GM12878 (cell line): ENCODE data around the gene PAM16. TPM values are rescaled to one million over a fixed set of nuclear protein-coding genes. Genes with fewer than 3 reads are reported as not detected.

Experiments used
- ATAC-seq: fragments of 200-7000 bp; cut with Tn5 transposase; 3 replicates; pipeline ENCODE4 v1.9.1; 2020; ENCODE audit warnings: mild to moderate bottlenecking, moderate library complexity
- BruUV-seq: library from RNA; stranded (reverse); fragments of 400-500 nt; replicated peaks from 2 replicates; lab custom pipeline; 2021; lab: Mats Ljungman, UMichigan
- CTCF ChIA-PET: fragments of 300-600 bp; sonication (Branson Sonifier 250); formaldehyde crosslinking; extraction: SDS; loops from one replicate; lab custom pipeline; 2021; ENCODE audit warnings: inconsistent platforms; lab: Yijun Ruan, JAX
- POLR2A ChIA-PET: fragments of 350-600 bp; formaldehyde crosslinking; extraction: SDS; loops from one replicate; lab custom pipeline; 2021; ENCODE audit warnings: inconsistent platforms; lab: Charles Lee
- RAD21 ChIA-PET: fragments of 300-600 bp; sonication (Branson Sonifier 250); formaldehyde crosslinking; loops from one replicate; lab custom pipeline; 2023; ENCODE audit warnings: antibody characterized with exemption; ENCODE audit not compliant: unreplicated experiment; lab: Charles Lee
- SMC1A ChIA-PET: fragments of 300-600 bp; sonication (Branson Sonifier 250); formaldehyde crosslinking; loops from one replicate; lab custom pipeline; 2023; ENCODE audit not compliant: unreplicated experiment, uncharacterized antibody; lab: Charles Lee
- DNase-seq: peaks from one replicate; pipeline ENCODE4 v3.0.0-alpha.2; 2011; ENCODE audit warnings: low read depth, low spot score
- FAIRE-seq: peaks from 3 replicates; lab custom pipeline; 2011; peaks lifted over from hg19 to GRCh38; lab: Jason Lieb, UNC
- H2AFZ ChIP-seq: 2 replicates; pipeline ENCODE4 v1.6.0; 2011; ENCODE audit warnings: low read depth, low read length, control low read depth; ENCODE audit not compliant: control insufficient read depth
- H3K27ac ChIP-seq: 2 replicates; pipeline ENCODE4 v1.5.1; 2011; ENCODE audit warnings: control low read depth; ENCODE audit not compliant: control insufficient read depth, insufficient read depth
- H3K27me3 ChIP-seq, 2 experiments: replicated peaks in 1 of 2; 2 replicates each; pipeline versions ENCODE4 v1.6.0 to v1.6.1; 2011; ENCODE audit warnings: low read length in 1 of 2; ENCODE audit not compliant: control insufficient read depth in 2 of 2, insufficient read depth in 2 of 2
- H3K36me3 ChIP-seq, 2 experiments: 2 replicates each; pipeline ENCODE4 v1.5.1; 2011; ENCODE audit warnings: low read length in 1 of 2; ENCODE audit not compliant: control insufficient read depth in 2 of 2, insufficient read depth in 2 of 2
- H3K4me1 ChIP-seq: 2 replicates; pipeline ENCODE4 v1.6.1; 2011; ENCODE audit warnings: mild to moderate bottlenecking, low read length, moderate library complexity, mixed read lengths; ENCODE audit not compliant: control insufficient read depth, insufficient read depth
- H3K4me2 ChIP-seq: 2 replicates; pipeline ENCODE4 v1.6.0; 2011; ENCODE audit warnings: control low read depth; ENCODE audit not compliant: control insufficient read depth, insufficient read depth
- H3K4me3 ChIP-seq: fragments of 200-600 bp; sonication (generic); 2 replicates; pipeline ENCODE4 v1.5.1; 2016
- H3K79me2 ChIP-seq: 2 replicates; pipeline ENCODE4 v1.6.0; 2011; ENCODE audit warnings: low read length; ENCODE audit not compliant: control insufficient read depth, insufficient read depth
- H3K9ac ChIP-seq: 2 replicates; pipeline ENCODE4 v1.8.0; 2011; ENCODE audit warnings: low read length, control low read depth, mixed read lengths; ENCODE audit not compliant: control insufficient read depth, insufficient read depth
- H3K9me3 ChIP-seq: replicated peaks from 3 replicates; pipeline ENCODE4 v1.5.1; 2011; ENCODE audit warnings: mild to moderate bottlenecking, low read length; ENCODE audit not compliant: control insufficient read depth, insufficient read depth
- H4K20me1 ChIP-seq: 2 replicates; pipeline ENCODE4 v1.6.0; 2011; ENCODE audit not compliant: control insufficient read depth, insufficient read depth
- CBX5 ChIP-seq: sonication (generic); IDR thresholded peaks from 2 replicates; pipeline ENCODE4 v1.6.1; 2016; ENCODE audit warnings: low read depth, moderate library complexity, mild to moderate bottlenecking, inconsistent platforms
- CEBPZ ChIP-seq: fragments of 150-350 bp; IDR thresholded peaks from 2 replicates; pipeline ENCODE4 v1.6.1; 2016; ENCODE audit warnings: low read depth, low read length
- DPF2 ChIP-seq: fragments of 450-650 bp; IDR thresholded peaks from 2 replicates; pipeline ENCODE4 v1.6.1; 2017; ENCODE audit warnings: mild to moderate bottlenecking
- EP300 ChIP-seq, 2 experiments: fragments of 150-350 bp in 1 of 2; IDR thresholded peaks; 2 replicates each; pipeline ENCODE4 v1.6.1; 2011 to 2012; ENCODE audit warnings: low read depth in 2 of 2, low read length in 2 of 2, borderline replicate concordance in 1 of 2, improper control_type of control experiment in 1 of 2, inconsistent platforms in 1 of 2; ENCODE audit not compliant: control insufficient read depth in 1 of 2
- EZH2 ChIP-seq: IDR thresholded peaks from 2 replicates; pipeline ENCODE4 v1.6.1; 2012; ENCODE audit warnings: low read depth, mild to moderate bottlenecking, control low read depth, inconsistent platforms, low read length, borderline replicate concordance; ENCODE audit not compliant: control insufficient read depth
- GATAD2B ChIP-seq: fragments of 450-650 bp; conservative IDR thresholded peaks from 2 replicates; pipeline ENCODE4 v1.6.1; 2017; ENCODE audit warnings: low read depth, mild to moderate bottlenecking, moderate library complexity
- IKZF1 ChIP-seq: fragments of 450-650 bp; conservative IDR thresholded peaks from 2 replicates; pipeline ENCODE4 v1.6.1; 2017; ENCODE audit warnings: antibody characterized with exemption, mild to moderate bottlenecking
- JUNB ChIP-seq: IDR thresholded peaks from 2 replicates; pipeline ENCODE4 v1.6.1; 2016; ENCODE audit warnings: antibody characterized with exemption, mild to moderate bottlenecking
- LARP7 ChIP-seq: fragments of 450-650 bp; IDR thresholded peaks from 2 replicates; pipeline ENCODE4 v1.6.1; 2017; ENCODE audit warnings: mild to moderate bottlenecking
- NFXL1 ChIP-seq: fragments of 450-650 bp; IDR thresholded peaks from 2 replicates; pipeline ENCODE4 v1.6.1; 2017; ENCODE audit warnings: antibody characterized with exemption, mild to moderate bottlenecking, borderline replicate concordance
- NRF1 ChIP-seq: conservative IDR thresholded peaks from 2 replicates; pipeline ENCODE4 v1.6.1; 2011; ENCODE audit warnings: mild to moderate bottlenecking, low read depth, low read length, improper control_type of control experiment
- RB1 ChIP-seq: fragments of 450-650 bp; formaldehyde crosslinking; IDR thresholded peaks from 2 replicates; pipeline ENCODE4 v1.6.1; 2017; ENCODE audit warnings: mild to moderate bottlenecking, borderline replicate concordance
- RBBP5 ChIP-seq: fragments of 200-600 bp; sonication (generic); conservative IDR thresholded peaks from 2 replicates; pipeline ENCODE4 v1.6.1; 2016
- REST ChIP-seq: IDR thresholded peaks from 2 replicates; pipeline ENCODE4 v1.6.1; 2012; ENCODE audit warnings: mild to moderate bottlenecking, low read depth, low read length
- SREBF2 ChIP-seq: IDR thresholded peaks from 2 replicates; pipeline ENCODE4 v1.6.1; 2012; ENCODE audit warnings: mild to moderate bottlenecking, low read length
- SUZ12 ChIP-seq: fragments of 200-600 bp; sonication (generic); IDR thresholded peaks from one replicate; pipeline ENCODE4 v1.6.1; 2018; ENCODE audit warnings: antibody characterized with exemption, mild to moderate bottlenecking; ENCODE audit not compliant: unreplicated experiment
- WGBS: methylation state at CpG from one replicate; pipeline ENCODE4 v1.1.6; 2016; ENCODE audit warnings: low lambda C conversion rate; ENCODE audit not compliant: insufficient replicate concordance, insufficient coverage; ENCODE audit errors: missing lambda C conversion rate; 5-methylcytosine and 5-hydroxymethylcytosine counted together
- in situ Hi-C: fragments of 300-500 bp; cut with MboI; formaldehyde crosslinking; loops from 9 replicates; pipeline ENCODE4 v1.14.3; 2018; ENCODE audit warnings: mixed read lengths
- intact Hi-C: fragments of 100-400 bp; cut with micrococcal nuclease; formaldehyde crosslinking; loops from one replicate; pipeline ENCODE4 v1.14.2; 2022; ENCODE audit not compliant: unreplicated experiment
- polyA plus RNA-seq, 11 experiments: library from polyadenylated mRNA; depleted of rRNA in 4 of 11; unstranded in 6 of 11; stranded (reverse) in 5 of 11; fragments of >200 nt; fragmentation: Nextera tagmentation in 4 of 11; fragmentation: Illumina TruSeq in 1 of 11; extraction: Ambion mirVana in 4 of 11; extraction: Trizol in 1 of 11; gene quantifications; 1 replicate in 1 of 11; 2 replicates in 10 of 11; pipeline versions ENCODE4 v1.2.1 to v1.2.3, GENCODE V29; 2011 to 2016; ENCODE audit warnings: inconsistent platforms in 2 of 11, missing spikeins in 2 of 11, low read depth in 1 of 11
- total RNA-seq, 4 experiments: library from RNA; depleted of rRNA in 3 of 4; stranded (reverse); fragments of >200 nt in 3 of 4; fragmentation: Illumina TruSeq in 1 of 4; extraction: Trizol in 1 of 4; gene quantifications; 2 replicates each; pipeline versions ENCODE4 v1.2.1 to v1.2.3, GENCODE V29; 2013 to 2021

PAM16 gene
- total and polyA plus RNA-seq, 10 of the 15 experiments (the other 5 are each of a cell fraction or from before 2014, with no cell fraction given) = 18.5 to 94.3 (median 51.5) TPM

DNA sequence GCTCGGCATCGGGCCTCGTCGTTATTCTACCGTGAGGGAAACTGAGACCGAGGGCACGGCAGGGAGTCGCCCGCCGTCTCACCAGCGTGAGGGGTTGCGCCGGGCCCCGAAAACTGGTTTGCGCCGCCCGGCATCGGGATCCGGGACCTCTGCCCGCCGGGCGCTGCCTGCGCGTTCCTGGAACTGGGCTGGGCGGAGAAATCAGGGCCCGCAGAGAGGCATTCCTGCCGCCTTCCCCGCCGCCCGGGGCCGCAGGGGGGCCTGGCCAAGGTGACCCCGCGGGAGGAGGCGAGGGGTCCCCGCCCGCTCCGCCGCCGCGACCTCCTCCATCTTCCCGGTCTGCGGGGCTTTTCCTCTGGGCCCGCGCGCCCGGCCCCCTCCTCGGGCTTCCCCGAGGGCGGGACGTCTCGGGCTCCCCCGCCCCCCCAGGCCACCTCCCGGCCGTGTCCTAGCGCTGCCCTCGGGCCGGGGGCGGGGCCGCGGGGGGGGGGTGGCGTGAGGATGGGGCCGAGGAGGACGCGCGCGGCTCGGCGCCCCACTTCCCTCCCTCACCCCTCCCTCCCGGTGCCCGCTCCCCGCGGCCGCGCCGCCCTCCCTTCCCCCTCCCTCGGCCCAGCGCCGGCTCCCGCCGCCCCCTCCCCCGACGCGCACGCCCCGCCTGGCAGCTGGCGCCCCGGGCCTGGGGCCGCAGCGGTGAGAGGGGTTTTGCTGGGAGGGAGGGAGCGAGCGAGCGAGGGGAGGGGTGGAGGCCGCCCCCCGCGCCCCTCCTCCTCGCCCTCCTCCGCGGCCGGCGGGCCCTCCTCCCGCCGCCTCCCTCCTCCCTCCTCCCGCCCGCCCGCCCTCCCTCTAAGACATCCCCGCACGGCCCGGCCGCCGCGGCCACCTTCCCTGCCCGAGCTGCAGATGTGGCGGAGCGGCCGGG is 35.7 kb downstream of the PAM16 start, which contains the start of gene GLIS2:
Gene GLIS2, plus strand, starts transcription at position 882 of the 922 bp plus-strand sequence. CDS start 16,214 bp downstream, outside the sequence.
- no peak for DNase-seq
- no peak within 1 kb of the TSS for H3K27ac ChIP-seq
- TF ChIP-seq IKZF1 (peak; percentile 83), EP300 (IDR thresholded peaks at IDR 0.05; ENCODE audit: borderline replicate concordance in 1 of 2, control insufficient read depth in 1 of 2, low read depth in 2 of 2, low read length in 2 of 2) (no peak), NRF1 (no peak), SUZ12 (peak; percentile 91), REST (no peak), LARP7 (0 out of 2 replicates have a peak, but pooled peaks have one; percentile 20), RBBP5 (no peak), EZH2 (0 out of 2 replicates have a peak, but pooled peaks have one; percentile 59), GATAD2B (peak; percentile 68; the same call in 1 of the 2 replicates), SREBF2 (no peak), NFXL1 (peak; percentile 90; the same call in 1 of the 2 replicates), CEBPZ (no peak), DPF2 (peak; percentile 58; the same call in 1 of the 2 replicates), RB1 (peak; percentile 23; the same call in 1 of the 2 replicates), JUNB (no peak), CBX5 (no peak)
- FAIRE-seq = no peak
- H3K27me3 ChIP-seq = peaks cover 0 to 6% of the 10 kb centered on the region in 2 experiments; a peak in 1 of 4 replicates
- peak; percentile 62 for ATAC-seq
- H4K20me1 ChIP-seq = no peaks in the 10 kb centered on the region
- in situ Hi-C loops (no loop called here), intact Hi-C loops (no loop called here)
- ChIA-PET RAD21 (interaction anchor here (1.0 to 1.2 kb wide), 3 partner anchors 15 to 62 kb away, joined by 3 to 5 read pairs (median 4); no protein-coding TSS in a partner anchor), POLR2A (interaction anchor here (1.0 to 3.9 kb wide), 2 partner anchors 8 to 70 kb away, joined by 5 to 17 read pairs; no protein-coding TSS in a partner anchor), CTCF (interaction anchor here (0.6 to 1.4 kb wide), 5 partner anchors 9 to 87 kb away, joined by 3 to 5 read pairs (median 3); no protein-coding TSS in a partner anchor), SMC1A (no interaction called here)
- no peak within 1 kb of the TSS for H3K9ac ChIP-seq
- H2AFZ ChIP-seq = peak within 1 kb of the TSS; percentile 21; the same call in 1 of the 2 replicates
- BruUV-seq = no TSS peak
- peaks cover 11% of the 10 kb centered on the region for H3K4me1 ChIP-seq
- no peaks in the 10 kb centered on the region for H3K79me2 ChIP-seq
- no peaks in the 10 kb centered on the region for H3K9me3 ChIP-seq
- WGBS = 0% methylated on average over 16 of the region's 115 CpGs
- H3K4me2 ChIP-seq = peak within 1 kb of the TSS; percentile 80
- no peaks in the 10 kb centered on the region for H3K36me3 ChIP-seq
- peak within 1 kb of the TSS; percentile 52 for H3K4me3 ChIP-seq
